Ovary (tissue), 3 donors: ENCODE data around the gene AMZ2.

Source experiments
- EP300 ChIP-seq: sonication (generic); formaldehyde crosslinking; IDR thresholded peaks from one replicate; pipeline ENCODE4 v1.6.1; 2017; ENCODE audit warnings: antibody characterized with exemption
- POLR2A ChIP-seq: fragments of 450-650 bp; IDR thresholded peaks from one replicate; pipeline ENCODE4 v1.6.1; 2017; ENCODE audit warnings: antibody characterized with exemption, mild to moderate bottlenecking, moderate library complexity
- TF ChIP-seq, protein P1 (sequence below), 3 donors: fragments of 450-650 bp in 2 of 3; fragments of 200-600 bp in 1 of 3; IDR thresholded peaks; one replicate each; pipeline versions ENCODE4 v1.5.1 to v1.8.0; 2016 to 2022; ENCODE audit warnings: antibody characterized with exemption in 3 of 3, mild to moderate bottlenecking in 1 of 3
- donor health status: DM: no; HTN: no; CAD: no.

DNA sequence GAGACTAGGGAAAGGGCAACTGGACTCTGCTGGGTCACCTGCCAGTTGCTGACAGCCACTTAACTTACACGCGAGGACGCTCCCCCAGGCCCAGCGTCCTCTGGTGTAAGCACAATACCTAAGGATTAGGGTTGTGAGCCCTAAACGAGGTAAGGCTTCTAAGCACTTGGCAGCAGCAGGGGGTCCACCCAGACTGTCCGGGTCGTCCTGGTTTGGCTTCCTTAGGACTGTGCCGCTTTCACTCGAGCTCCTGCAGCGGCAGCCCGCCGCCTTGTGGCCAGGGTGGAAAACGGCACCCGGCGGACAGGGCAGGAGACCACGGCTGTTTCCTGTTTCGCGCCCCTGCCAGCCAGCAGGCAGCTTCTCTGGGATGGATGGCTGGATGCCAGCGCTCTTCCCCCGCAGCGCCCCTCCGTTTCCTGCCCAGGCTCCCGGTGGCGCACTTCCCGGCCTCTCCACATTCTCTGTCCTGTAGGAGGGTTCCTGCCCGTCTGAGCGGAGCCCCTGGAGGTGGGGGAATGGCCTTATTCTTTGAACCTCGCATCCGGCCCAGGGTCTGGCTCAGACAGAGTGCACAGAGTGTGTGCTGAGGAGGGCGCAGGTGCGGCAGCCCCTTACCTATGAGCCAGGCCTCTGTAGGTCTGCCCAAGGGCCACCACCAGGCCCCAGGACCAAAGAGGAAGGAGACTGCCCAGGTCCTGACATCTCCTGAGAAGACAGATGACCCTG, 47.0 kb upstream of the AMZ2 start:
- TF ChIP-seq, protein P1, sequence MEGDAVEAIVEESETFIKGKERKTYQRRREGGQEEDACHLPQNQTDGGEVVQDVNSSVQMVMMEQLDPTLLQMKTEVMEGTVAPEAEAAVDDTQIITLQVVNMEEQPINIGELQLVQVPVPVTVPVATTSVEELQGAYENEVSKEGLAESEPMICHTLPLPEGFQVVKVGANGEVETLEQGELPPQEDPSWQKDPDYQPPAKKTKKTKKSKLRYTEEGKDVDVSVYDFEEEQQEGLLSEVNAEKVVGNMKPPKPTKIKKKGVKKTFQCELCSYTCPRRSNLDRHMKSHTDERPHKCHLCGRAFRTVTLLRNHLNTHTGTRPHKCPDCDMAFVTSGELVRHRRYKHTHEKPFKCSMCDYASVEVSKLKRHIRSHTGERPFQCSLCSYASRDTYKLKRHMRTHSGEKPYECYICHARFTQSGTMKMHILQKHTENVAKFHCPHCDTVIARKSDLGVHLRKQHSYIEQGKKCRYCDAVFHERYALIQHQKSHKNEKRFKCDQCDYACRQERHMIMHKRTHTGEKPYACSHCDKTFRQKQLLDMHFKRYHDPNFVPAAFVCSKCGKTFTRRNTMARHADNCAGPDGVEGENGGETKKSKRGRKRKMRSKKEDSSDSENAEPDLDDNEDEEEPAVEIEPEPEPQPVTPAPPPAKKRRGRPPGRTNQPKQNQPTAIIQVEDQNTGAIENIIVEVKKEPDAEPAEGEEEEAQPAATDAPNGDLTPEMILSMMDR (IDR thresholded peaks at IDR 0.05), result peak; percentile 68 to 74 (median 71)
- no peak for TF ChIP-seq EP300
- no peak for TF ChIP-seq POLR2A
